Neural progenitor cell (in vitro differentiated cells): Measurements from ENCODE around the gene EYS. TPM values are rescaled to one million over a fixed set of nuclear protein-coding genes. Genes with fewer than 3 reads are reported as not detected.

ENCODE experiments used
- DNase-seq: peaks from one replicate; pipeline ENCODE4 v3.0.0-alpha.2; 2016; ENCODE audit warnings: low spot score
- H2AFZ ChIP-seq: fragments of 200-600 bp; sonication (generic); replicated peaks from 2 replicates; pipeline ENCODE4 v1.6.1; 2016; ENCODE audit warnings: antibody characterized with exemption
- H3F3A ChIP-seq: fragments of 200-600 bp; sonication (generic); 2 replicates; pipeline ENCODE4 v1.6.1; 2016; ENCODE audit warnings: antibody characterized with exemption, low read depth
- H3K27ac ChIP-seq: fragments of 200-600 bp; sonication (generic); 2 replicates; pipeline ENCODE4 v1.5.1; 2016; ENCODE audit warnings: mild to moderate bottlenecking
- H3K27me3 ChIP-seq: fragments of 200-600 bp; sonication (generic); 2 replicates; pipeline ENCODE4 v1.6.1; 2016; ENCODE audit warnings: mild to moderate bottlenecking, moderate library complexity
- H3K36me3 ChIP-seq: fragments of 200-600 bp; sonication (generic); 2 replicates; pipeline ENCODE4 v1.5.1; 2016
- H3K4me1 ChIP-seq: fragments of 200-600 bp; sonication (generic); 2 replicates; pipeline ENCODE4 v1.6.1; 2016; ENCODE audit warnings: mixed run types
- H3K4me2 ChIP-seq: fragments of 200-600 bp; sonication (generic); 2 replicates; pipeline ENCODE4 v1.6.1; 2016
- H3K4me3 ChIP-seq: fragments of 200-600 bp; sonication (generic); 2 replicates; pipeline ENCODE4 v1.5.1; 2016
- H3K79me2 ChIP-seq: fragments of 200-600 bp; sonication (generic); 2 replicates; pipeline ENCODE4 v1.6.1; 2016; ENCODE audit warnings: low read depth
- H3K9ac ChIP-seq: fragments of 200-600 bp; sonication (generic); 2 replicates; pipeline ENCODE4 v1.6.1; 2016
- H3K9me3 ChIP-seq: fragments of 200-600 bp; sonication (generic); 2 replicates; pipeline ENCODE4 v1.5.1; 2016; ENCODE audit warnings: low read depth
- H4K20me1 ChIP-seq: fragments of 200-600 bp; sonication (generic); 2 replicates; pipeline ENCODE4 v1.6.1; 2016; ENCODE audit warnings: low read depth
- H3K27ac Mint-ChIP-seq: 3 replicates; pipeline ENCODE4 v1.8.0; 2021; ENCODE audit warnings: mixed read lengths
- H3K27me3 Mint-ChIP-seq: 2 replicates; pipeline ENCODE4 v1.8.0; 2022; ENCODE audit warnings: low read depth, mild to moderate bottlenecking, inconsistent platforms, moderate library complexity, mixed read lengths; ENCODE audit not compliant: insufficient read depth
- H3K36me3 Mint-ChIP-seq: 3 replicates; pipeline ENCODE4 v1.8.0; 2021; ENCODE audit warnings: mixed read lengths
- H3K4me1 Mint-ChIP-seq: 3 replicates; pipeline ENCODE4 v1.8.0; 2021; ENCODE audit warnings: mixed read lengths
- H3K4me3 Mint-ChIP-seq: 3 replicates; pipeline ENCODE4 v1.8.0; 2021; ENCODE audit warnings: mild to moderate bottlenecking, moderate library complexity, mixed read lengths
- H3K9me3 Mint-ChIP-seq: 3 replicates; pipeline ENCODE4 v1.8.0; 2020; ENCODE audit warnings: mixed read lengths
- EZH2 ChIP-seq: fragments of 200-600 bp; sonication (generic); IDR thresholded peaks from 2 replicates; pipeline ENCODE4 v1.6.1; 2017; ENCODE audit warnings: antibody characterized with exemption, mild to moderate bottlenecking, moderate library complexity
- EZH2phosphoT487 ChIP-seq: fragments of 200-600 bp; sonication (generic); IDR thresholded peaks from 2 replicates; pipeline ENCODE4 v1.6.1; 2017; ENCODE audit warnings: antibody characterized with exemption
- total RNA-seq: library from RNA; depleted of rRNA; stranded (reverse); fragments of >200 nt; gene quantifications from 2 replicates; pipeline ENCODE4 v1.2.3, GENCODE V29; 2015; ENCODE audit warnings: low replicate concordance
- TF ChIP-seq, protein P1 (sequence below): fragments of 200-600 bp; sonication (generic); IDR thresholded peaks from 2 replicates; pipeline ENCODE4 v1.5.1; 2017; ENCODE audit warnings: antibody characterized with exemption, mild to moderate bottlenecking

Gene EYS
- total RNA-seq, 1 donor from 2014 or later, result not detected

DNA sequence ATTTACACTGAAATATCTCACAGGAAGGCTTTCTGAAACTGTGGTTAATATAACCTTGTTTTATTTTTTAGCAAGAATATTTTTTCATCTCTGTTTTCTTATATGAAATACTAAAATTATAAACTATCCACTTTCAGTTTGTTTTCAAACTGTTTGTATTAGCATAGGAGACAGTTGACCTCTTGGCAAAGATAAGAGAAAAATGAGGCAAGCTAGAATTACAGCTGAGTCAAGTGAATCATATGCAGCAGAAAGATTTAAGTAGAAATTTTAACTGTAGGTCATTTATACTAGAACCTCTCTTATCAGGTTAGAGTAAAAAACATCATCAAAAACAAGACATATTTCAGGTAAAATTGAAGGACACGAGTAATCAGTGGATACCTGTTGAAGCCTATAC is 1278.8 kb downstream of the EYS start:
- no peak for DNase-seq
- H3K27me3 Mint-ChIP-seq, result no peaks in the 10 kb centered on the region
- H3K9me3 ChIP-seq, result no peaks in the 10 kb centered on the region
- no peaks in the 10 kb centered on the region for H3K4me1 Mint-ChIP-seq
- TF ChIP-seq, protein P1, sequence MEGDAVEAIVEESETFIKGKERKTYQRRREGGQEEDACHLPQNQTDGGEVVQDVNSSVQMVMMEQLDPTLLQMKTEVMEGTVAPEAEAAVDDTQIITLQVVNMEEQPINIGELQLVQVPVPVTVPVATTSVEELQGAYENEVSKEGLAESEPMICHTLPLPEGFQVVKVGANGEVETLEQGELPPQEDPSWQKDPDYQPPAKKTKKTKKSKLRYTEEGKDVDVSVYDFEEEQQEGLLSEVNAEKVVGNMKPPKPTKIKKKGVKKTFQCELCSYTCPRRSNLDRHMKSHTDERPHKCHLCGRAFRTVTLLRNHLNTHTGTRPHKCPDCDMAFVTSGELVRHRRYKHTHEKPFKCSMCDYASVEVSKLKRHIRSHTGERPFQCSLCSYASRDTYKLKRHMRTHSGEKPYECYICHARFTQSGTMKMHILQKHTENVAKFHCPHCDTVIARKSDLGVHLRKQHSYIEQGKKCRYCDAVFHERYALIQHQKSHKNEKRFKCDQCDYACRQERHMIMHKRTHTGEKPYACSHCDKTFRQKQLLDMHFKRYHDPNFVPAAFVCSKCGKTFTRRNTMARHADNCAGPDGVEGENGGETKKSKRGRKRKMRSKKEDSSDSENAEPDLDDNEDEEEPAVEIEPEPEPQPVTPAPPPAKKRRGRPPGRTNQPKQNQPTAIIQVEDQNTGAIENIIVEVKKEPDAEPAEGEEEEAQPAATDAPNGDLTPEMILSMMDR, result no peak
- TF ChIP-seq EZH2 (no peak), EZH2phosphoT487 (no peak)
- no peaks in the 10 kb centered on the region for H3K9me3 Mint-ChIP-seq
- no peak overlapping the region for H3K4me3 Mint-ChIP-seq
- H3K9ac ChIP-seq, result no peak overlapping the region
- H3K36me3 Mint-ChIP-seq, result no peaks in the 10 kb centered on the region
- no peak overlapping the region for H3K27ac Mint-ChIP-seq
- H3K4me3 ChIP-seq, result no peak overlapping the region
- H3K79me2 ChIP-seq, result no peaks in the 10 kb centered on the region
- no peaks in the 10 kb centered on the region for H3K4me1 ChIP-seq
- no peaks in the 10 kb centered on the region for H3K27me3 ChIP-seq
- no peak overlapping the region for H3K4me2 ChIP-seq
- no peak overlapping the region for H2AFZ ChIP-seq
- no peaks in the 10 kb centered on the region for H4K20me1 ChIP-seq
- H3K36me3 ChIP-seq, result no peaks in the 10 kb centered on the region
- no peaks in the 10 kb centered on the region for H3F3A ChIP-seq
- H3K27ac ChIP-seq, result no peak overlapping the region

DNA sequence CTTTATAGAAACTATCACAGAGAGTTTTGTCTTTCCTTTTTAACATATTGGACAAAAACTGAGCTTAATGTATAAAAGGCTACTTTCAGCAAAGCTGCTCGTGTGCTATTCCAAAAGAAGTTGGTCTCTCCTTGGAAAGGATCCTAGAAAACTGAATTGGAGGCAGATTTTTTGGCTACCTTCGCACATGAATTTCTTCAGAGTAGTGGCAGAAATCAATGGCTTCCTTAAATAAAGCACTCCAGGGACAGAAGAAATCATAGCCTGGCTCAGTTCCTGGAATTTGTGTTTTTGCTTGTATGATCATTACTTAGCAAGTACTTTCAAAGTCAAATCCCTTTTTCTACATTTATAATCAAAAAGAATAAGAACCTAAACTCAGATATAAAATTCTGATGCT is 1291.1 kb downstream of the EYS start:
- no peak for DNase-seq
- peaks cover 6% of the 10 kb centered on the region for H3K9me3 Mint-ChIP-seq
- H3K4me3 Mint-ChIP-seq, result no peak overlapping the region
- no peak overlapping the region for H2AFZ ChIP-seq
- H3K9ac ChIP-seq, result no peak overlapping the region
- H3F3A ChIP-seq, result no peaks in the 10 kb centered on the region
- H3K4me1 Mint-ChIP-seq, result no peaks in the 10 kb centered on the region
- no peaks in the 10 kb centered on the region for H3K9me3 ChIP-seq
- H3K4me3 ChIP-seq, result no peak overlapping the region
- H3K79me2 ChIP-seq, result no peaks in the 10 kb centered on the region
- H3K27me3 Mint-ChIP-seq, result no peaks in the 10 kb centered on the region
- H4K20me1 ChIP-seq, result no peaks in the 10 kb centered on the region
- no peak for TF ChIP-seq EZH2phosphoT487
- TF ChIP-seq, protein P1, result no peak
- TF ChIP-seq EZH2, result no peak
- H3K27ac ChIP-seq, result no peak overlapping the region
- H3K27me3 ChIP-seq, result no peaks in the 10 kb centered on the region
- no peaks in the 10 kb centered on the region for H3K36me3 ChIP-seq
- no peaks in the 10 kb centered on the region for H3K4me1 ChIP-seq
- no peak overlapping the region for H3K27ac Mint-ChIP-seq
- no peaks in the 10 kb centered on the region for H3K36me3 Mint-ChIP-seq
- no peak overlapping the region for H3K4me2 ChIP-seq

DNA sequence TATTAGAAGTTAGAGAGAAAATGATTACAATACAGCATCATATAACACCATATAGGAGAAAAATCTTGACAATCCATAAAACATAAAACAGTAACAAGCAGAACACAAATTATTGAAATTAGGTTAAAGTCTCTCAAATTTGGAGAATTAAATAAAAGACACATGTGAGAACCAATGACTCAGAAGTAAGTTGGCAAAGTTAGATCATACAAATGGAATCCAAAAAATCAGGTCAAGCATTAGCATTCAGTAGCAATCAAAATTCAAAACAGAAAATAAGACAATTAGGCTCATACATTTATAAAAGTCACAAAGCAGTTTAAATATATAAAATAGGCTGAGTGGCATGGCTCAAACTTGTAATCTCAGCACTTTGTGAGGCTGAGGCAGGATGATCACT is 1295.8 kb downstream of the EYS start:
- Histone ChIP-seq H3K4me3 (no peak overlapping the region), H3K9me3 (no peaks in the 10 kb centered on the region), H3K4me2 (no peak overlapping the region), H3K79me2 (no peaks in the 10 kb centered on the region), H2AFZ (no peak overlapping the region), H3F3A (no peaks in the 10 kb centered on the region), H3K27ac (no peak overlapping the region), H3K9ac (no peak overlapping the region), H3K27me3 (no peaks in the 10 kb centered on the region), H4K20me1 (no peaks in the 10 kb centered on the region), H3K36me3 (no peaks in the 10 kb centered on the region), H3K4me1 (no peaks in the 10 kb centered on the region)
- no peak for DNase-seq
- TF ChIP-seq, protein P1, result no peak
- no peak for TF ChIP-seq EZH2
- TF ChIP-seq EZH2phosphoT487, result no peak
- Mint-ChIP-seq H3K9me3 (no peaks in the 10 kb centered on the region), H3K4me3 (no peak overlapping the region), H3K4me1 (no peaks in the 10 kb centered on the region), H3K27me3 (no peaks in the 10 kb centered on the region), H3K27ac (no peak overlapping the region), H3K36me3 (no peaks in the 10 kb centered on the region)
